ENCODE measurements around the gene FHAD1.

DNA sequence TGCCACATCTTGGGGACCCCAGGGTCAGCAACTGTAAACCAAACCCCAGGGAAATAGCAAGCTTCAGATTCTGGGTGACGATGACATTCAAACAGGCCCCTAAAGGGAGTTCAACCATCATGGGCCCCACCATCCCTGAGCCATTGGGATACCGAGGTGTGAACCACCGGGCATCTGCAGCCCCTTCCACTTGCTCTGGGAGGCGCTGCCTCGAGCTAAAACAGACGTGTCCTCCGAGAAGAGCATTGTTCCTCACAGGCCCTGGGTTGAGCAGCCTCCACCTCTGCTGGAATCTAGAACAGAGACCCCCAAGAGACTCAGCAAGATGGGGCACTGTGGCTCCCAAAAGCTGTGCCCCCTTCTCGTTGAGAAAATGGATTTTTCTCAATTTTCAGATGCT lies 143.6 kb downstream of the FHAD1 start:
- TF ChIP-seq, protein P1, sequence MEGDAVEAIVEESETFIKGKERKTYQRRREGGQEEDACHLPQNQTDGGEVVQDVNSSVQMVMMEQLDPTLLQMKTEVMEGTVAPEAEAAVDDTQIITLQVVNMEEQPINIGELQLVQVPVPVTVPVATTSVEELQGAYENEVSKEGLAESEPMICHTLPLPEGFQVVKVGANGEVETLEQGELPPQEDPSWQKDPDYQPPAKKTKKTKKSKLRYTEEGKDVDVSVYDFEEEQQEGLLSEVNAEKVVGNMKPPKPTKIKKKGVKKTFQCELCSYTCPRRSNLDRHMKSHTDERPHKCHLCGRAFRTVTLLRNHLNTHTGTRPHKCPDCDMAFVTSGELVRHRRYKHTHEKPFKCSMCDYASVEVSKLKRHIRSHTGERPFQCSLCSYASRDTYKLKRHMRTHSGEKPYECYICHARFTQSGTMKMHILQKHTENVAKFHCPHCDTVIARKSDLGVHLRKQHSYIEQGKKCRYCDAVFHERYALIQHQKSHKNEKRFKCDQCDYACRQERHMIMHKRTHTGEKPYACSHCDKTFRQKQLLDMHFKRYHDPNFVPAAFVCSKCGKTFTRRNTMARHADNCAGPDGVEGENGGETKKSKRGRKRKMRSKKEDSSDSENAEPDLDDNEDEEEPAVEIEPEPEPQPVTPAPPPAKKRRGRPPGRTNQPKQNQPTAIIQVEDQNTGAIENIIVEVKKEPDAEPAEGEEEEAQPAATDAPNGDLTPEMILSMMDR (conservative IDR thresholded peaks at IDR 0.05; ENCODE audit: low read depth, low read length), result no peak
- TF ChIP-seq EZH2 (IDR thresholded peaks at IDR 0.05; ENCODE audit: borderline replicate concordance, low read depth, low read length, poor library complexity, severe bottlenecking), result no peak
